Mesendoderm (in vitro differentiated cells): Measurements from ENCODE around the gene STX18.

Experiments used
- DNase-seq: peaks from one replicate; pipeline ENCODE4 v3.0.0; 2013
- H2AK5ac ChIP-seq: 2 replicates; pipeline ENCODE4 v1.6.1; 2013; ENCODE audit warnings: low read length, inconsistent platforms
- H2BK120ac ChIP-seq: 2 replicates; pipeline ENCODE4 v1.6.1; 2013; ENCODE audit warnings: low read depth, mild to moderate bottlenecking, low read length, moderate library complexity, mixed read lengths
- H2BK15ac ChIP-seq: replicated peaks from 2 replicates; pipeline ENCODE4 v1.6.1; 2013; ENCODE audit warnings: low read depth, mild to moderate bottlenecking, moderate library complexity
- H2BK5ac ChIP-seq: 2 replicates; pipeline ENCODE4 v1.6.1; 2013; ENCODE audit warnings: low read length, inconsistent platforms
- H3K18ac ChIP-seq: 2 replicates; pipeline ENCODE4 v1.6.1; 2013; ENCODE audit warnings: mild to moderate bottlenecking, low read length, mixed read lengths
- H3K23ac ChIP-seq: one replicate; pipeline ENCODE4 v1.6.1; 2013; ENCODE audit warnings: low read length
- H3K27ac ChIP-seq: 2 replicates; pipeline ENCODE4 v1.5.1; 2013; ENCODE audit warnings: low read depth, mild to moderate bottlenecking, inconsistent platforms, low read length, moderate library complexity
- H3K27me3 ChIP-seq: 2 replicates; pipeline ENCODE4 v1.6.1; 2013; ENCODE audit warnings: low read length, control low read depth, mild to moderate bottlenecking, inconsistent platforms; ENCODE audit not compliant: insufficient read depth, poor library complexity
- H3K36me3 ChIP-seq: 2 replicates; pipeline ENCODE4 v1.6.1; 2013; ENCODE audit warnings: low read length, inconsistent platforms; ENCODE audit not compliant: control insufficient read depth, insufficient read depth
- H3K4ac ChIP-seq: one replicate; pipeline ENCODE4 v1.6.1; 2013; ENCODE audit warnings: low read depth, mild to moderate bottlenecking, low read length, moderate library complexity
- H3K4me1 ChIP-seq: 2 replicates; pipeline ENCODE4 v1.6.1; 2013; ENCODE audit warnings: low read depth, low read length, inconsistent platforms; ENCODE audit not compliant: control insufficient read depth
- H3K4me2 ChIP-seq: 2 replicates; pipeline ENCODE4 v1.6.1; 2013; ENCODE audit warnings: low read length
- H3K4me3 ChIP-seq: 2 replicates; pipeline ENCODE4 v1.5.1; 2013; ENCODE audit warnings: mild to moderate bottlenecking, low read length
- H3K56ac ChIP-seq: one replicate; pipeline ENCODE4 v1.6.1; 2013; ENCODE audit warnings: low read length
- H3K79me1 ChIP-seq: 2 replicates; pipeline ENCODE4 v1.6.1; 2013; ENCODE audit warnings: low read length, inconsistent platforms
- H3K79me2 ChIP-seq: 2 replicates; pipeline ENCODE4 v1.6.1; 2013; ENCODE audit warnings: mild to moderate bottlenecking, low read length; ENCODE audit not compliant: control insufficient read depth, insufficient read depth
- H3K9ac ChIP-seq: 2 replicates; pipeline ENCODE4 v1.6.1; 2013; ENCODE audit warnings: low read length, inconsistent platforms
- H4K5ac ChIP-seq: one replicate; pipeline ENCODE4 v1.6.1; 2013; ENCODE audit warnings: low read length
- H4K8ac ChIP-seq: one replicate; pipeline ENCODE4 v1.6.1; 2013; ENCODE audit warnings: low read depth, mild to moderate bottlenecking, control low read depth, low read length, moderate library complexity
- WGBS: extraction: QIAGEN DNeasy Blood & Tissue Kit; methylation state at CpG from one replicate; pipeline ENCODE4 v1.1.7; 2013; ENCODE audit warnings: low lambda C conversion rate, missing lambda C conversion rate; ENCODE audit not compliant: insufficient coverage; ENCODE audit errors: extremely low coverage; 5-methylcytosine and 5-hydroxymethylcytosine counted together

The STX18 gene

DNA sequence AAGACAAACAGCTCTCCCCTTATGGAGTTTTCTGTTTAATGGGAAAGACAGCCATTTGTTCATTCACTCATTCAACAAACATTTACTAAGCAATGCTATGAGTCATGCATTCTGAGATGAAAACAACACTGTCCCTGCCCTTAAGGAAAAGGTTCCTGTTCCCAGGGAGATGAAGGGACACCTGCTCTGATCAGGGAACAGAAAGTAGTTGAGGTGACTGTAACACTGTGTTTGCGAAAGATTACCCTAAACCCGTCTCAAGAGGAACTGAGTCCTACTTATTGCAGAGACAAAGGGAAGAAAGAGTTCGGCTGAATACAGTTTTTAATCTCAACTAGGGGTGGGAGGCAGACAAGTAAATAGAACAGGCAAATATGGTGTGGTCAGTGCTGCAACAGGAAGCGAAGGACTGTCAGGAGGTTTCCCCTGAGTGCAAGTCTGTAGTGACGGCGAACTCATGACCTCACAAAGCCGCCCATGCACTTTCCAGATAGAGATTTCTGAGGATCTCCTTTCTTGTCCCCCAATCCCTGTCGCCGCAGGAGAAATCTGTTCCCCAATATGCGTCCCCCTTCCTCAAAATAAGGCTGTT, 712 bp downstream of the STX18 start:
- DNase-seq = peak; percentile 43
- H3K4me3 ChIP-seq = peak overlapping the region; percentile 43
- H2BK5ac ChIP-seq = no peak overlapping the region
- H4K5ac ChIP-seq = no peak overlapping the region
- H4K8ac ChIP-seq = no peak overlapping the region
- H3K23ac ChIP-seq = no peak overlapping the region
- H2BK15ac ChIP-seq = no peak overlapping the region
- no peaks in the 10 kb centered on the region for H3K4me1 ChIP-seq
- peak overlapping the region; percentile 12 for H3K4me2 ChIP-seq
- WGBS = no CpG with 5 or more reads among the region's 10 CpGs
- H3K56ac ChIP-seq = peak overlapping the region; percentile 94
- H2AK5ac ChIP-seq = no peak overlapping the region
- peaks cover 20% of the 10 kb centered on the region for H3K79me2 ChIP-seq
- peaks cover 21% of the 10 kb centered on the region for H3K79me1 ChIP-seq
- peak overlapping the region; percentile 62 for H3K9ac ChIP-seq
- H3K18ac ChIP-seq = no peak overlapping the region
- H3K27ac ChIP-seq = no peak overlapping the region
- peak overlapping the region; percentile 46 for H3K4ac ChIP-seq
- no peak overlapping the region for H2BK120ac ChIP-seq
- H3K27me3 ChIP-seq = no peaks in the 10 kb centered on the region
- no peaks in the 10 kb centered on the region for H3K36me3 ChIP-seq

DNA sequence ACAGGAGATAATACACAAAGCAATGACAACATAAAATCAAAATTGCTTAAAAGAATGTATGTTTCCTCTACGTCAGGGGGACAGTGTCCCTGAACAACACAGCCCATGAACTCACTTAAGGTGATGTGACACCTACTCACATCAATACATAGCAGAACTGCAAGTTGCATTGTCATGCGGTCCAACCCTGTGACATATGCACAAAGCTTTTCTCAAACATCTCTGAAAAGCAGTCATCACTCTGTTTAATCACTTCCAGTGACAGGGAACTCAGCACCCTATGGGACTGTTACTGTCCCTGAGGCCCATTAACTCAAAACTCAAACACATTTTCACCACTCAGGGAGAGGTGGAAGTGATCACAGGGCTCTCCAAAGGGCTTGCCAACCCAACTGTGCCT, 2.4 kb downstream of the STX18 start:
- Histone ChIP-seq H3K56ac (no peak overlapping the region), H3K79me1 (peaks cover 21% of the 10 kb centered on the region), H3K36me3 (no peaks in the 10 kb centered on the region), H3K4me1 (no peaks in the 10 kb centered on the region), H4K5ac (no peak overlapping the region), H4K8ac (no peak overlapping the region), H2AK5ac (no peak overlapping the region), H3K27me3 (no peaks in the 10 kb centered on the region), H3K4me2 (no peak overlapping the region), H3K18ac (no peak overlapping the region), H2BK120ac (no peak overlapping the region), H3K27ac (no peak overlapping the region), H3K4ac (no peak overlapping the region), H2BK5ac (no peak overlapping the region), H3K79me2 (peaks cover 20% of the 10 kb centered on the region), H3K4me3 (no peak overlapping the region), H2BK15ac (no peak overlapping the region), H3K9ac (no peak overlapping the region), H3K23ac (no peak overlapping the region)
- no peak for DNase-seq
- no CpG with 5 or more reads among the region's 2 CpGs for WGBS

DNA sequence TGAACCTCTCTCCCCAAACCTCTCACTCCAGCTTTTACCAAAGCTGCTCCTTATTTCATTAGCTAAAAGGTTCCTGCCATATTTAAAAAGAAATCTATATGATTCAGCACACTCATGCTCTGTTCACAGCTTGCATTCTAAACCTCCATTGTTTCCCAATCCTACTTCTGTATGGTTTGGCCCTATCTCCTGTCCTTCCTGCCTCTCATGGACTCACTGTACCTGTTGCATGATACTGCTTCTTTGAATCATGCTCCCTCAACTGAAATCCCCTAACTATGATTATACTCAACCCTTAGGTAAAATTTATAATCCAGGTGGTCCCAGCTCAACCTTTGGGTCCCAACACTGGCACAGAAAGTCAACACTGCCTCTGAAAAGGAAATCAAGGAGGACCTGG, 6.3 kb downstream of the STX18 start:
- Histone ChIP-seq H3K79me2 (peaks cover 16% of the 10 kb centered on the region), H3K23ac (no peak overlapping the region), H4K8ac (no peak overlapping the region), H3K36me3 (no peaks in the 10 kb centered on the region), H3K4ac (no peak overlapping the region), H3K27ac (no peak overlapping the region), H3K4me3 (no peak overlapping the region), H3K79me1 (peaks cover 20% of the 10 kb centered on the region), H3K9ac (no peak overlapping the region), H2BK15ac (no peak overlapping the region), H3K18ac (no peak overlapping the region), H3K56ac (no peak overlapping the region), H2BK120ac (no peak overlapping the region), H4K5ac (no peak overlapping the region), H3K4me2 (no peak overlapping the region), H3K27me3 (no peaks in the 10 kb centered on the region), H2AK5ac (no peak overlapping the region), H2BK5ac (no peak overlapping the region), H3K4me1 (no peaks in the 10 kb centered on the region)
- DNase-seq = no peak

DNA sequence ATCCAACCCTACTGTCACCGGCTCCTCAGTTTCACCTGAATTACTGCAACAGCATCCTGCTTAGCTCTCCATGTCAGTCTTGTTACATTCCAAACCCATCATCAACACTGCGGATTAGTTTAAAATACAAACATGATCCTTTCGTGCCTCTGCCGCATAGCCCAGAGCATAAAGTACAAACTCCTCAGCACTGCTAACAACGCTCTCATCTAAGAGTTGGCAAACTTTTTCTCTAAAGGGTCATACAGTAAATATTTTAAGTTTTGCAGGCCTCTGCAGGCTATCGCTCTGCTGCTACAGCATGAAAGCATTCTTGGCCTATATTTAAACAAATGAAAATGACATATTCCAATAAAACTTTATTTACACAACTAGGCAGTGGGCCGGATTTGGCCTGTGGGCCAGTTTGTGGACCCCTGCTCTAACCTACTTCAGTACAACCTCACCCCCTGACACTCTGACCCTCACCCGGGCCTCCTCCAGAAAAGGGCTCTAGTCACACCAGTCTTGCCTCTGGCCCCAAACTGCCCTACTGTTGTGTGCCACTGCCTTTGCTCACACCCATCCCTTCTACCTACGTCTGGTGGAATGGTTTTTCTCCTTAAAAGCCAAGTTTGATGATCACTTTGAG, 7.2 kb downstream of the STX18 start:
- no peaks in the 10 kb centered on the region for H3K36me3 ChIP-seq

DNA sequence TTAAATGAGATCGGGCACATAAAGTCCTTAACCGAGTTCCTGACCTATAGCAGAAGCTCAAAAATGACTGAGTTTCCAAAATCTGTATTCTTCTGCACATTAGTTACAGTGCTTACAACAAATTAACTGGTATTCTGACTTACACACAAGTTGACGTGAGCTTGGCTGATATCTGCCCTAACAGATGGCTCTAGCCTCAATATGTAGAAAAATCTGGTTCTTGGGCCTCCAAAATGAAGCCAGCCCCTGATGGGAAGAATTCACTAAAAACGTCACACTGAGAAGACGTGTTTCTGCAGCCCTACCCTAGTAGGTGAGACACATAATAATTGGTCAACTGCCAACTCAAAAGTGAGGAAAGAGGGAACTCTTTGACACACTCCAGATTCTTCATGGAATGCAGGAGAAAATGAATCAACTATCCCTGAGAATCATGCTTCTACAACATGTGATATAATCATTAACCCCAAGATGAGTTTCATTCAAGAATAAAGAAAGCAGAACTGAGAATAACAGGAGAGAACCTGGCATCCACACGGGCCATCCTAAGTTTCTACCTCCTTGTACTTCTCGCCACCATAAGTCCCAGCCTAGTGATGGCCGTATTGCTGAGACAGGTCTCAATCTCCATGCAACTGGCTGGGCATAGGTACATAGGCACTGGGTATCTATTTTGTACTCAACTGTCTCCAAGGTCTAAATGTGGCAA, 8.2 kb downstream of the STX18 start:
- H3K4me3 ChIP-seq = no peak overlapping the region
- no peaks in the 10 kb centered on the region for H3K4me1 ChIP-seq
- no peak overlapping the region for H2BK15ac ChIP-seq
- H2BK120ac ChIP-seq = no peak overlapping the region
- DNase-seq = no peak
- no peak overlapping the region for H3K9ac ChIP-seq
- no peak overlapping the region for H3K27ac ChIP-seq
- no peaks in the 10 kb centered on the region for H3K36me3 ChIP-seq
- H2BK5ac ChIP-seq = no peak overlapping the region
- H3K18ac ChIP-seq = no peak overlapping the region
- no peaks in the 10 kb centered on the region for H3K27me3 ChIP-seq
- H3K79me1 ChIP-seq = peaks cover 10% of the 10 kb centered on the region
- H4K8ac ChIP-seq = no peak overlapping the region
- no peak overlapping the region for H3K4ac ChIP-seq
- WGBS = no CpG with 5 or more reads among the region's 8 CpGs
- H3K23ac ChIP-seq = no peak overlapping the region
- no peak overlapping the region for H3K56ac ChIP-seq
- peaks cover 9% of the 10 kb centered on the region for H3K79me2 ChIP-seq
- H3K4me2 ChIP-seq = no peak overlapping the region
- H4K5ac ChIP-seq = no peak overlapping the region
- no peak overlapping the region for H2AK5ac ChIP-seq

More for the DNA sequence above, 7.2 kb downstream of the STX18 start:
- Histone ChIP-seq H3K79me2 (peaks cover 13% of the 10 kb centered on the region), H3K18ac (no peak overlapping the region), H3K27ac (no peak overlapping the region), H3K27me3 (no peaks in the 10 kb centered on the region), H4K5ac (no peak overlapping the region), H2BK120ac (no peak overlapping the region), H3K4ac (no peak overlapping the region), H2BK5ac (no peak overlapping the region), H3K56ac (no peak overlapping the region), H3K79me1 (peaks cover 14% of the 10 kb centered on the region), H2BK15ac (no peak overlapping the region), H3K4me1 (no peaks in the 10 kb centered on the region), H4K8ac (no peak overlapping the region), H2AK5ac (no peak overlapping the region), H3K23ac (no peak overlapping the region), H3K9ac (no peak overlapping the region), H3K4me3 (no peak overlapping the region), H3K4me2 (no peak overlapping the region)
- no CpG with 5 or more reads among the region's 9 CpGs for WGBS
- no peak for DNase-seq
